GM20000 (cell line): ENCODE results near the gene MYCBP2.

Source experiments
- DNase-seq: peaks from one replicate; pipeline ENCODE4 v3.0.0; 2012; ENCODE audit warnings: low spot score
- TF ChIP-seq, protein P1 (sequence below): IDR thresholded peaks from 2 replicates; pipeline ENCODE4 v1.5.1; 2012; ENCODE audit warnings: mild to moderate bottlenecking, control low read depth; ENCODE audit errors: extremely low read depth, missing control alignments

Gene MYCBP2

DNA sequence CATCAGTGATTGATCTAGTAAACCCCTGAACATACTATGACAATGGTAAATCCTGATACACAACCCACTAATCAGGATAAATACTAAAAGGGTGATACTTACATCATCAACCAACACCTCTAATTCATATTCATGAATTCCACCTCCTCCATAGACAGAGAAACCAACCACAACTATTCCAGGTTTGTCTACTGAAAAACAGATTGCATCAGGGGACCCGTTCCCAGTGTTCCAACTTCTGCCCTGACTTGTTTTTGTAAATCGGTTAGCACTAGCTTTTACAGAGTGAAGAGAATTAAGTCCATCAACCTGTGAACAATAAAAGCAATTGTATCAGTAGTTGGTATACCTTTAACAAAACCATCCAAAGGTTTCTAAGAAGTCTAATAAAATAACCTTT, 149.2 kb downstream of the MYCBP2 start:
- TF ChIP-seq, protein P1, sequence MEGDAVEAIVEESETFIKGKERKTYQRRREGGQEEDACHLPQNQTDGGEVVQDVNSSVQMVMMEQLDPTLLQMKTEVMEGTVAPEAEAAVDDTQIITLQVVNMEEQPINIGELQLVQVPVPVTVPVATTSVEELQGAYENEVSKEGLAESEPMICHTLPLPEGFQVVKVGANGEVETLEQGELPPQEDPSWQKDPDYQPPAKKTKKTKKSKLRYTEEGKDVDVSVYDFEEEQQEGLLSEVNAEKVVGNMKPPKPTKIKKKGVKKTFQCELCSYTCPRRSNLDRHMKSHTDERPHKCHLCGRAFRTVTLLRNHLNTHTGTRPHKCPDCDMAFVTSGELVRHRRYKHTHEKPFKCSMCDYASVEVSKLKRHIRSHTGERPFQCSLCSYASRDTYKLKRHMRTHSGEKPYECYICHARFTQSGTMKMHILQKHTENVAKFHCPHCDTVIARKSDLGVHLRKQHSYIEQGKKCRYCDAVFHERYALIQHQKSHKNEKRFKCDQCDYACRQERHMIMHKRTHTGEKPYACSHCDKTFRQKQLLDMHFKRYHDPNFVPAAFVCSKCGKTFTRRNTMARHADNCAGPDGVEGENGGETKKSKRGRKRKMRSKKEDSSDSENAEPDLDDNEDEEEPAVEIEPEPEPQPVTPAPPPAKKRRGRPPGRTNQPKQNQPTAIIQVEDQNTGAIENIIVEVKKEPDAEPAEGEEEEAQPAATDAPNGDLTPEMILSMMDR, result no peak
- no peak for DNase-seq

DNA sequence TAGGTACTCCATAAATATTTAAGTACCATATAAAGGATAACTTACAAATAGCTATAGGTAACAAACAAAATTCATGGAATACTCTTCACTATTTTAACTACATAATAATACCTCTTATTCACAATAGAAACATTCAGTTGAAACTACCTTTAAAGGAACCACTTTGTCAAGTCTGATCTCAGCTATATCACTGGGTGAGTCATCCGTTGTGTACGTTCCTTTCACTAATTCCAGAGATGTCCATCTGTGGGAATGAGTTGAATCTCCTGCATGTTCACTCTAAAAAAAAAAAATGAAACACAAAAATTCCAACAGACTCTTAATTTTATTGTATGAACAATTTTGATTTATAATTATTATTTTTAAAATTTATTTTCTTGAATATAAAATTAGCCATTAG, 150.5 kb downstream of the MYCBP2 start:
- TF ChIP-seq, protein P1, result no peak
- no peak for DNase-seq

DNA sequence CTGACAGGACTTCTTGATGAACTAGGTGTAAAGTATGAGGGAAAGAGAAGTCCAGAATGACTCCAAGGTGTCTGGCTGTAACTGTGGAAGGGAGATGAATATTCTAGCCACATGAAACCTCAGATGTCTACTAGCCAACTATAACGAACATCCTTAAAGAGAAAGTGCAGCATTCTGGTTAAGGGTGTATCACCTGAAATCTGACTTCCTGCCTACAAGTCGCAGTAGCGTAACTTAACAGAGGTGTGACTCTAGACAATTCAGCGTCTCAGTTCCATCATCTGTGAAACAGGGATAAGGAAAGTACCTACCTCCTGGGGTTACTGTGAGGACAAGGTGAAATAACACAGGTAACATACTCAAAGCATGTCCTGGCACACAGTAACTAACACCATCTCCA, 154.2 kb downstream of the MYCBP2 start:
- TF ChIP-seq, protein P1, result no peak

DNA sequence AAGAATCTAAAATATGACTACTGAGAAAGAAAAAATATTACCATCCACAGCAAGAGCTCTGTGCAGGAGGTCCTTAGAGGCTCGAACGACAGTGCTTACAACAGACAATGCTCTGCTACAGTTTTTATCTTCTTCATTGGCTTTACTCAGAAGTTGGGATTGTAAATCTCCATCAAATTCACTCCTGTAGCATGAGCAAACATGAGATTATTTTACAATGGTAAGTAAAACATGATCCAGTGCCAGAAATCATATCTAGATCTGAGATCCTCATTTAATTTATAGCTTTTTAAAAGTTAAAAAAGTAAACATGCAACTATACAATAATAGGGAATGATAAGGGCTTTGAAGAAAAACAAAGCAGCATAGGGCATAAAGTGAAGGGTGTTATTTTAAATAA, 155.4 kb downstream of the MYCBP2 start:
- no peak for DNase-seq
- TF ChIP-seq, protein P1, result no peak

More for the DNA sequence above, 154.2 kb downstream of the MYCBP2 start:
- DNase-seq, result no peak

DNA sequence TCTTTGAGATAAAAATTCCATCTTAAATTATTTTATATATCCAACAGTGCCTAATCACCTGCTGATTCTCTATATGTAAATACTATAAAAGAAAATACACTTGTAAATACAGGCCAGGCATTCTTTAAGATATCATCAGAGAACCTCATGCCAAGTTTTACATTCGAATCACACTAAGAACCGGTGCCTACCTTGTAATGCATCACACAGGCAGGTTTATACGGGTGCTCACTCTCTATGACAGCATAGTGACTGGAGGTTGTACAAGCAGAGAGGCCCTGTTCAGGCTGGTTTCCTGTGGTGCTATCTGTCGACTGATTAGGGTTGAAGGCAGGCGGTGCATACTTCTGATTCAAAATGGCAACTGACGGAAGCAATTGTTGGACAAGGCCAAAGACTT, 158.7 kb downstream of the MYCBP2 start:
- no peak for DNase-seq
- TF ChIP-seq, protein P1, result no peak

DNA sequence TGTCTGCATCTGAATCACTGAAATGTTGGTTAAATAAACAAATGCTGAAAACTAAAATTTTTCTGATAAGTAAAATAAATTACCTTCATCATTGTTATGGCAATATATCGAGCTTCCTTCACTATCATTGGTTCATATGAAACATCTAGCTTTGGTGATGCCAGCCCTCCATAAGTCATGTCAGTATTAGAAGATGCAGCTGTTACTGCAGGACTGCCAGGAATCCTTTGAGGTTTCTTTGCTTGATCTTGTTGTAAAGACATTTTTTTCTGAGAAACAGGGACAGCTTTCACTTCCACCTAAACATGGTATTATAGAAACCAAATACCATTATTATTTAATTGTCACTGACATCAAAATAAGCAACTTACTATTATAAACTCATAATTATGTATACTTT, 176.2 kb downstream of the MYCBP2 start:
- TF ChIP-seq, protein P1, result no peak
- no peak for DNase-seq

DNA sequence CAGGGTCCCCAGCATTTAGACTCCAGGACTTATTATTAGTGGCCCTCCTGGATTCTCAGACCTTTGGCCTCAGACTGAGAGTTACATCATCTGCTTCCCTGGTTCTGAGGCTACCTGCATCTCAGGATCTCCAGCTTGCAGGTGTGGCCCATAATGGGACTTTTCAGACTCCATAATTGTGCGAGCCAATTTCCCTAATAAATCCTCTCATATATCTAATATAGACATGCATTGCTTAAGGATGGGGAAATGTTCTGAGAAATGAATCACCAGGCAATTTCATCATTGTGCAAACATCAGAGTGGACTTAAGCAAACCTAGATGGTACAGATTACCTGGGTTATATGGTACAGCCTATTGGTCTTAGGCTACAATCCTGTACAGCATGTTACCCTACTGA, 183.5 kb downstream of the MYCBP2 start:
- TF ChIP-seq, protein P1, result no peak

More for the DNA sequence above, 183.5 kb downstream of the MYCBP2 start:
- DNase-seq, result no peak
